Measurements from ENCODE around the gene THAP4.
"Not testable (repeated sequence)": the region's sequence is repeated elsewhere in the genome, so short reads cannot be mapped to it uniquely, and the experiment has no call there.

The THAP4 gene

DNA sequence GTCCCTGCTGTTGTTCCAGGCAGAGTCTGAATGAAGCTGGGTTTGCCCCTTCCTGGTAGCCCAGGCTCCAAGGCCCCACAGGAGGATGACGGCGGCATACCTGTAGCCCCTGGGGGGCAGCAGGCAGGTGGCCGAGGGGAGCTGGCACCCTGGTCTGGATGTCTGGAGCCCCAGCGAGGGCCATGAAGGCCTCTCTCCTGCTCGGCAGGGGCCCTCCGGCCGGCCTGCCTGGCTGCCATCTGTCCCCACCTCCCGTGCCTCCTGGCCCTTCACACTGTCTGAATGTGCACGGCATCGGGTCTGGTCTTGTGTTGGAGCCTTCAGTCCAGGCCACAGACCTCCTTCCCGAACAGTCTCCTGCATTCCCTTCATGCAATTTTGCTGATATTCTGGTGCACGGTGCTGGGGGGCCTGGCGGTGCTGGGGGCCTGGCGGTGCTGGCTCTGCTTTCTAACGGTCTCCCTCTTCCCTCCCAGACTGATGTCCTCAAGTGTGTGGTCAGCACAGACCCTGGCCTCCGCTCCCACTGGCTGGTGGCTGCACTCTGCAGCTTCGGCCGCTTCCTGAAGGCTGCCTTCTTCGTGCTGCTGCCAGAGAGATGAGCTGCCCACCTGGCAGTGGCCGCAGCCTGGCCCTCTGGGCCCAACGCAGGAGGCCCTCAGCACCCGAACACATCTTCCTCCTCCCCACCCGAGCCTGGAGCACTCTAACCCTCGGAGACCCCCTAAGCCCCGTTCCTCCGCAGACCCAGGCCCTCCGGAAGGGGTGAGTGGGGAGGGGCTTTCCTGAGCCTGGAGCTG is 64.9 kb downstream of the THAP4 start:
- DNase-seq (ENCODE audit: low read depth) = no peak
- no peak for TF ChIP-seq CTCF (IDR thresholded peaks at IDR 0.05; ENCODE audit: control insufficient read depth, insufficient read depth, low read depth, low read length, missing control alignments)
- no peak overlapping the region for H3K4me3 ChIP-seq (ENCODE audit: control insufficient read depth, low read depth, low read length)

DNA sequence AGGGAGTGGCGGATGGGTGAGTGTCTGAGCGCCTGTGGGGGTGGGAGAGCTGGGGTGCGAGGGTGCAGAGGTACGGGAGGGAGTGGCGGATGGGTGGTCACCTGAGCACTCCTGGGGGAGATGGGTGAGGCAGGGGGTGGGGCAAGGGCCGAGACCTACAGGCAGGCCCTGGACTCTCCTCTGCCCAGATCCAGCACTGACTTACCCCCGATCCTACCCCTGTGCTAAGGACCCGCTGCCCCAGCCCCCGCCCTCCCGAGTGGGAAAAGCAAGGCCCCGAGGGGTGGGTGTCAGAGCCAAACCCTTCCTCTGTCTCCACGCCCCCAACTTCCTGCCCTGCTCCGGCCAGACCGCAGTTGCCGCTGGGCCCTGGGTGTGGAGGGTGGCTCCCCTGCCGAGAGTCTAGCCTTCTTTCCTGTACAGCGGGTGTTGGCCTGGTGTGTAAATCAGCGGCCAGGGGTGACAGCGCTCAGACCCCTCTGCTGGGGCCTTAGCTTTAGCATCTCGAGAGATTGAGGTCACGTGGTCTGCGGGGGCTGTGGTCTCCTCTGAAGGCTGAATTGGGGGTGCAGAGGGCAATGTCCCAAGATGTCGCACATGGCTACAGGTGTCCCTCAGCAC is 65.9 kb downstream of the THAP4 start:
- no peak for TF ChIP-seq CTCF (IDR thresholded peaks at IDR 0.05; ENCODE audit: control insufficient read depth, insufficient read depth, low read depth, low read length, missing control alignments)
- no peak overlapping the region for H3K4me3 ChIP-seq (ENCODE audit: control insufficient read depth, low read depth, low read length)
- DNase-seq (ENCODE audit: low read depth) = no peak

DNA sequence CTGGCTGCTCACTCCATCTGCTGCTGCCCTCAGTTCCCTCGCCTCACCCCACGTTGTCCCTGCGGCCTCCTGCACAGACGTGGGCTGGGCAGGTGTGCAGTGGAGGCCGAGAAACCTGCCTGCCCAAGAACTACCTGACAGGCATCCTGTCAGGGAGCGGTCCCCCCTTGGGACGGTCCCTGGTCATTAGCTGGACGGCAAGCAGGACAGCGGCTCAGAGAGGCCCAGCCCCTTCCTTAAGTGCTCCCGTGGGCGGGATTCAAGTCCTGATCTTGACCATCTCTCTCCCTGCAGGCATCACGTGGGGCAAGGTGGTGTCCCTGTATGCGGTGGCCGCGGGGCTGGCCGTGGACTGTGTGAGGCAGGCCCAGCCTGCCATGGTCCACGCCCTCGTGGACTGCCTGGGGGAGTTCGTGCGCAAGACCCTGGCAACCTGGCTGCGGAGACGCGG is 67.1 kb downstream of the THAP4 start:
- H3K4me3 ChIP-seq (ENCODE audit: control insufficient read depth, low read depth, low read length) = no peak overlapping the region
- no peak for TF ChIP-seq CTCF (IDR thresholded peaks at IDR 0.05; ENCODE audit: control insufficient read depth, insufficient read depth, low read depth, low read length, missing control alignments)
- no peak for DNase-seq (ENCODE audit: low read depth)

DNA sequence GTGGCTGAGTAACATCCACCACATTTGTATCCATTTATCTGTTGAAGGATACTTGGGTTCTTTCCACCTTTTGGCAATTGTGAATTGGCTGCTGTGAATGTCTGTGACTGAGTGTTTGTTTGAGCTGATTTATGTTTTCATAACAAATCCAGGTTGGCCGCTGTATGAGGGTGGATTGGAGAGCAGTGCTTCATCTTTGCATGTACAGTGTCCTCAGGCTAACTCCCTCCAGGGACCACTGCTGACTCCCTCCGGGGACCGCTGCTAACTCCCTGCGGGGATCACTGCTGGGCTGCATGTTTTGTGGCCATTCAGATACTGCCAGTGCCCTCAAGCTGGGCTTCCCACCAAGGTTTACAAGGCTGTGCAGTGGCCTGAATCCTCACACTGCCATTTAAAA is 68.2 kb downstream of the THAP4 start:
- no peak for TF ChIP-seq CTCF (IDR thresholded peaks at IDR 0.05; ENCODE audit: control insufficient read depth, insufficient read depth, low read depth, low read length, missing control alignments)
- no peak for DNase-seq (ENCODE audit: low read depth)

DNA sequence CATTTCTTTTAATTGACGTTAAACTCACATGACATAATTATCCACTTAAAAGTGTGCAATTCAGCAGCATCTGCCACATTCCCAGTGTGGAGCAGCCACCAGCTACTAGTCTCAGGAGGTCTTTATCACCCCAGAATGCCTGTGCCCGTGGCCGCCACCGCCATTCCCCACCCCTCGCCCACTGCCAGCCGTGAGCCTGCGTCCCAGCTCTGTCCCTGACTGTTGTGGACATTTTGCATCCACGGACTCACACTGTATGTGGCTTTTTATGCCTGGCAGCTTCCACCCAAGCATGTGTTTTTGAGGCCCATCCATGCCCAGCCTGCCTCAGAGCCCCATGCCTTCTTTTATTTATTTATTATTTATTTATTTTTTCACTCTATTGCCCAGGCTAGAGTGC is 69.2 kb downstream of the THAP4 start:
- no peak overlapping the region for H3K4me3 ChIP-seq (ENCODE audit: control insufficient read depth, low read depth, low read length)
- no peak for DNase-seq (ENCODE audit: low read depth)
- no peak for TF ChIP-seq CTCF (IDR thresholded peaks at IDR 0.05; ENCODE audit: control insufficient read depth, insufficient read depth, low read depth, low read length, missing control alignments)

More for the DNA sequence above, 68.2 kb downstream of the THAP4 start:
- H3K4me3 ChIP-seq (ENCODE audit: control insufficient read depth, low read depth, low read length) = no peak overlapping the region

DNA sequence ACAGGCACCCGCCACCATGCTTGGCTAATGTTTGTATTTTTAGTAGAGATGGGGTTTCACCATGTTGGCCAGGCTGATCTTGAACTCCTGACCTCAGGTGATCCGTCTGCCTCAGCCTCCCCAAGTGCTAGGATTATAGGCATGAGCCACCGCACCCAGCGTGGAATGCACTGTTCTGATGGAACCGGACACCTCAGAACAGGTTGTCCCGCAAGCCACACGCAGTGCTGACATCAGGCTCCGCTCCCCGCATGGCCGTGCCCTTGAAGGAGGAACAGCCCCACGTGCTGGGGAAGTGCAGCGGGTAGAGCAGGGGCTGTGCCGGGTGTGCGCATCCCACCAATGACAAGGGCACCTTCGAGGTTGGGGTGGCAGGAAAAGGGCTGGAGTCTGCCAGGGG is 69.7 kb downstream of the THAP4 start:
- not testable (repeated sequence) for DNase-seq (ENCODE audit: low read depth)

GRCh38 chr2:241566468-241566867 is 70.5 kb downstream of the THAP4 start:
- no peak for DNase-seq (ENCODE audit: low read depth)
- no peak overlapping the region for H3K4me3 ChIP-seq (ENCODE audit: control insufficient read depth, low read depth, low read length)
- no peak for TF ChIP-seq CTCF (IDR thresholded peaks at IDR 0.05; ENCODE audit: control insufficient read depth, insufficient read depth, low read depth, low read length, missing control alignments)

More for the DNA sequence above, 69.7 kb downstream of the THAP4 start:
- not testable (repeated sequence) for H3K4me3 ChIP-seq (ENCODE audit: control insufficient read depth, low read depth, low read length)

- not testable (repeated sequence) for H3K4me3 ChIP-seq (ENCODE audit: control insufficient read depth, low read depth, low read length); DNase-seq (ENCODE audit: low read depth)
These were observed 70.9 kb downstream of the THAP4 start for GRCh38 chr2:241566021-241566420.

Data from AG09309 (cell line).